NCI-H345 (cell line): ENCODE results near the gene NUAK1.
A peak's percentile ranks its signal among the peaks of the same experiment; 100 is the strongest.
"Not testable (repeated sequence)": the region's sequence is repeated elsewhere in the genome, so short reads cannot be mapped to it uniquely, and the experiment has no call there.

Source experiments
- DNase-seq: peaks from one replicate; lab custom pipeline; 2025; lab: John Stamatoyannopoulos, UW

Gene NUAK1

GRCh38 chr12:106146987-106147386 is 8.2 kb upstream of the NUAK1 start:
- no peak for DNase-seq

GRCh38 chr12:106145539-106146447 is 7.0 kb upstream of the NUAK1 start:
- no peak for DNase-seq

GRCh38 chr12:106144847-106145246 is 6.1 kb upstream of the NUAK1 start:
- DNase-seq, result no peak

- DNase-seq, result no peak
Observed at GRCh38 chr12:106142591-106143261, 4.0 kb upstream of the NUAK1 start.

- DNase-seq, result not testable (repeated sequence)
Observed at GRCh38 chr12:106141920-106142319, 3.2 kb upstream of the NUAK1 start.

- no peak for DNase-seq
Observed at GRCh38 chr12:106141452-106141851, 2.7 kb upstream of the NUAK1 start.

GRCh38 chr12:106141003-106141402 is 2.2 kb upstream of the NUAK1 start:
- no peak for DNase-seq

- no peak for DNase-seq
Observed at GRCh38 chr12:106140223-106140986, 1.7 kb upstream of the NUAK1 start.

GRCh38 chr12:106139422-106140171 is 843 bp upstream of the NUAK1 start:
- DNase-seq, result peak; percentile 69

- DNase-seq, result peak; percentile 21
Observed at GRCh38 chr12:106138357-106138632, 459 bp downstream of the NUAK1 start.

GRCh38 chr12:106137530-106138356 is 1.0 kb downstream of the NUAK1 start:
- peak; percentile 26 for DNase-seq

- peak; percentile 89 for DNase-seq
Observed at GRCh38 chr12:106136263-106136662, 2.5 kb downstream of the NUAK1 start.

- no peak for DNase-seq
Observed at GRCh38 chr12:106135781-106136180, 3.0 kb downstream of the NUAK1 start.

GRCh38 chr12:106135075-106135474 is 3.7 kb downstream of the NUAK1 start:
- no peak for DNase-seq

- DNase-seq, result no peak
Observed at GRCh38 chr12:106134294-106134949, 4.3 kb downstream of the NUAK1 start.

- DNase-seq, result no peak
Observed at GRCh38 chr12:106133136-106134087, 5.3 kb downstream of the NUAK1 start.

- no peak for DNase-seq
Observed at GRCh38 chr12:106132175-106133135, 6.3 kb downstream of the NUAK1 start.

- DNase-seq, result no peak
Observed at GRCh38 chr12:106131676-106132075, 7.1 kb downstream of the NUAK1 start.
